Natural killer cell (primary cell): ENCODE results near the gene SLC17A5. TPM values are rescaled to one million over a fixed set of nuclear protein-coding genes. Genes with fewer than 3 reads are reported as not detected.

Experiments used
- ATAC-seq, 3 donors: fragments of 150-1000 bp in 2 of 3; fragments of 200-7000 bp in 1 of 3; cut with Tn5 transposase; 1 replicate in 1 of 3; 2 replicates in 2 of 3; pipeline ENCODE4 v1.10.0; 2021; ENCODE audit warnings: mild to moderate bottlenecking in 2 of 3, moderate library complexity in 2 of 3
- DNase-seq, 2 donors: peaks; one replicate each; pipeline versions ENCODE4 v3.0.0 to v3.0.0-alpha.2; 2013 to 2021; ENCODE audit warnings: mixed read lengths in 1 of 2
- H3K27ac ChIP-seq: one replicate; pipeline ENCODE4 v1.5.1; 2013; ENCODE audit warnings: mild to moderate bottlenecking, low read length
- H3K27me3 ChIP-seq: one replicate; pipeline ENCODE4 v1.6.1; 2013; ENCODE audit warnings: low read length; ENCODE audit not compliant: control insufficient read depth, insufficient read depth
- H3K36me3 ChIP-seq: one replicate; pipeline ENCODE4 v1.6.1; 2013; ENCODE audit warnings: low read length; ENCODE audit not compliant: control insufficient read depth, insufficient read depth
- H3K4me1 ChIP-seq: one replicate; pipeline ENCODE4 v1.6.1; 2013; ENCODE audit warnings: low read length; ENCODE audit not compliant: control insufficient read depth, insufficient read depth
- H3K4me3 ChIP-seq: one replicate; pipeline ENCODE4 v1.5.1; 2013; ENCODE audit warnings: low read length
- H3K9me3 ChIP-seq: one replicate; pipeline ENCODE4 v1.6.1; 2013; ENCODE audit warnings: low read length; ENCODE audit not compliant: control insufficient read depth, insufficient read depth
- H3K27ac Mint-ChIP-seq, 2 donors: one replicate each; pipeline ENCODE4 v1.8.0; 2022; ENCODE audit warnings: mild to moderate bottlenecking in 2 of 2, mixed read lengths in 2 of 2, moderate library complexity in 1 of 2
- H3K27me3 Mint-ChIP-seq, 2 donors: one replicate each; pipeline ENCODE4 v1.8.0; 2022; ENCODE audit warnings: low read depth in 2 of 2, mixed read lengths in 2 of 2
- H3K36me3 Mint-ChIP-seq: one replicate; pipeline ENCODE4 v1.8.0; 2022; ENCODE audit warnings: mixed read lengths
- H3K4me1 Mint-ChIP-seq, 2 donors: one replicate each; pipeline ENCODE4 v1.8.0; 2022; ENCODE audit warnings: mixed read lengths in 2 of 2
- H3K4me3 Mint-ChIP-seq: one replicate; pipeline ENCODE4 v1.8.0; 2022; ENCODE audit warnings: mild to moderate bottlenecking, moderate library complexity, mixed read lengths
- H3K9me3 Mint-ChIP-seq, 2 donors: one replicate each; pipeline ENCODE4 v1.8.0; 2022; ENCODE audit warnings: mixed read lengths in 2 of 2
- CTCF ChIP-seq: fragments of 200-600 bp; IDR thresholded peaks from one replicate; pipeline ENCODE4 v1.8.0; 2022; ENCODE audit warnings: antibody characterized with exemption
- WGBS: methylation state at CpG from one replicate; pipeline ENCODE4 v1.1.7; 2013; ENCODE audit warnings: missing lambda C conversion rate; ENCODE audit not compliant: insufficient coverage; 5-methylcytosine and 5-hydroxymethylcytosine counted together
- intact Hi-C: fragments of 100-400 bp; cut with micrococcal nuclease; formaldehyde crosslinking; loops from one replicate; pipeline ENCODE4 v1.14.2; 2022
- total RNA-seq, 4 donors: library from RNA; stranded (reverse); fragments of 120-200 nt in 1 of 4; gene quantifications; one replicate each; pipeline versions ENCODE4 v1.2.3 to v1.2.4, GENCODE V29; 2013 to 2022

SLC17A5 gene
- total RNA-seq, 3 donors from 2014 or later (not counting 1 experiment from before 2014, with no cell fraction given): 8.5 to 13.8 (median 9.1) TPM

GRCh38 chr6:73644941-73645591, 8.7 kb downstream of the SLC17A5 start:
- Histone ChIP-seq H3K4me3 (peak overlapping the region; percentile 7), H3K4me1 (no peaks in the 10 kb centered on the region), H3K27ac (no peak overlapping the region), H3K36me3 (peaks cover 9% of the 10 kb centered on the region), H3K27me3 (no peaks in the 10 kb centered on the region), H3K9me3 (no peaks in the 10 kb centered on the region)
- TF ChIP-seq CTCF: no peak
- 48% methylated on average over 9 of the region's 10 CpGs for WGBS
- DNase-seq: no peak
- H3K27me3 Mint-ChIP-seq: no peaks in the 10 kb centered on the region
- ATAC-seq: peak in 2 of 3 donors; percentile 15 to 24
- intact Hi-C loops: no loop called here
- H3K9me3 Mint-ChIP-seq: no peaks in the 10 kb centered on the region
- peaks cover 9 to 14% of the 10 kb centered on the region in 2 donors for H3K4me1 Mint-ChIP-seq
- peak overlapping the region in 1 of 2 donors; percentile 82 for H3K27ac Mint-ChIP-seq
- H3K4me3 Mint-ChIP-seq: peak overlapping the region; percentile 86
- H3K36me3 Mint-ChIP-seq: peaks cover 8% of the 10 kb centered on the region

GRCh38 chr6:73644030-73644429, 9.8 kb downstream of the SLC17A5 start:
- no peak for DNase-seq
- H3K4me3 ChIP-seq: no peak overlapping the region

GRCh38 chr6:73642530-73642929, 11.3 kb downstream of the SLC17A5 start:
- Mint-ChIP-seq H3K27me3 (no peaks in the 10 kb centered on the region), H3K9me3 (no peaks in the 10 kb centered on the region), H3K4me1 (peaks cover 9 to 14% of the 10 kb centered on the region in 2 donors), H3K4me3 (no peak overlapping the region), H3K36me3 (peaks cover 17% of the 10 kb centered on the region), H3K27ac (no peak overlapping the region)
- Histone ChIP-seq H3K36me3 (peaks cover 25% of the 10 kb centered on the region), H3K27me3 (no peaks in the 10 kb centered on the region), H3K27ac (no peak overlapping the region), H3K9me3 (no peaks in the 10 kb centered on the region), H3K4me1 (no peaks in the 10 kb centered on the region), H3K4me3 (no peak overlapping the region)
- DNase-seq (no peak), ATAC-seq (no peak)
- intact Hi-C loops: no loop called here
- TF ChIP-seq CTCF: no peak
- WGBS: 89% methylated on average over 2 of the region's 2 CpGs

More at GRCh38 chr6:73644030-73644429, 9.8 kb downstream of the SLC17A5 start:
- Mint-ChIP-seq H3K27me3 (no peaks in the 10 kb centered on the region), H3K4me1 (peaks cover 9 to 14% of the 10 kb centered on the region in 2 donors), H3K9me3 (no peaks in the 10 kb centered on the region), H3K4me3 (no peak overlapping the region), H3K27ac (no peak overlapping the region), H3K36me3 (peaks cover 15% of the 10 kb centered on the region)
- peaks cover 14% of the 10 kb centered on the region for H3K36me3 ChIP-seq
- no peak for ATAC-seq
- H3K27ac ChIP-seq: no peak overlapping the region
- intact Hi-C loops: no loop called here
- H3K27me3 ChIP-seq: no peaks in the 10 kb centered on the region
- TF ChIP-seq CTCF: no peak
- no peaks in the 10 kb centered on the region for H3K4me1 ChIP-seq
- WGBS: 100% methylated on average over 2 of the region's 2 CpGs
- H3K9me3 ChIP-seq: no peaks in the 10 kb centered on the region
